ENCODE measurements around the gene PEX26. TPM values are rescaled to one million over a fixed set of nuclear protein-coding genes. Genes with fewer than 3 reads are reported as not detected.
A peak's percentile ranks its signal among the peaks of the same experiment; 100 is the strongest.
"Not testable (repeated sequence)": the region's sequence is repeated elsewhere in the genome, so short reads cannot be mapped to it uniquely, and the experiment has no call there.

Gene PEX26
- total RNA-seq, 1 donor from 2014 or later: 22.8 TPM

GRCh38 chr22:18093661-18094060, 15.9 kb downstream of the PEX26 start:
- no peak for DNase-seq (ENCODE audit: low read depth)

GRCh38 chr22:18095101-18095805, 17.5 kb downstream of the PEX26 start:
- DNase-seq (ENCODE audit: low read depth): peak; percentile 22

DNA sequence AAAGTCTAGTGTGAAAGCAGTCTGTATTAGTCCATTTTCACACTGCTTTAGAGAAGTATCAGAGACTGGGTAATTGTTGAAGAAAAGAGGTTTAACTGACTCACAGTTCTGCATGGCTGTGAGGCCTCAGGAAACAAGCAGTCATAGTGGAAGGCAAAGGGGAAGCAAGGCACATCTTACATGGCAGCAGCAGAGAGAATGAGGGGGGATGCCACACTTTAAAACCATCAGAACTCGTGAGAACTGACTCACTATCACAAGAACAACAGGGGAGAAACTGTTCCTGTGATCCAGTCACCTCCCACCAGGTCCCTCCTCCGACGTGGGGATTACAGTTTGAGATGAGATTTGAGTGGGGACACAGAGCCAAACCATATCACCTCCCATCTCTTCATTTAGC, 19.0 kb downstream of the PEX26 start:
- no peak for DNase-seq (ENCODE audit: low read depth)

DNA sequence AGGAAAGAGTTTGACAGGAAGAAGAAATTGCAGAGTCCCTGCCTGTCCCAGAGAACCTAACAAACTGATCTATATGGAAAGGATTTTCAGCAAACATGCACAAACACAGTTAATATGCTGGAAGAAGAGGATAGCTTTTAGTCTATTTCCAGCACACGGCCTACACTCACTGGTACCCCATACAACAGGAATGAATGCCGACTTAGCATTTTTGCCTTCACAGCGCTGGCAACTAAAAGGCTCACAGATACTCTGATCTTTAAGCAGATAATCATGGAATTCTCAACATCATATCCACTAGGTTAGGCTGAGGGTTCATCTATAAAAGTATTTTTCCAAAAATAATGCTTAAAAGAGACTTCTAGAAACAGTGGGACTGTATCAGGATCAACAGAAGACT, 23.0 kb downstream of the PEX26 start:
- DNase-seq (ENCODE audit: low read depth): no peak

DNA sequence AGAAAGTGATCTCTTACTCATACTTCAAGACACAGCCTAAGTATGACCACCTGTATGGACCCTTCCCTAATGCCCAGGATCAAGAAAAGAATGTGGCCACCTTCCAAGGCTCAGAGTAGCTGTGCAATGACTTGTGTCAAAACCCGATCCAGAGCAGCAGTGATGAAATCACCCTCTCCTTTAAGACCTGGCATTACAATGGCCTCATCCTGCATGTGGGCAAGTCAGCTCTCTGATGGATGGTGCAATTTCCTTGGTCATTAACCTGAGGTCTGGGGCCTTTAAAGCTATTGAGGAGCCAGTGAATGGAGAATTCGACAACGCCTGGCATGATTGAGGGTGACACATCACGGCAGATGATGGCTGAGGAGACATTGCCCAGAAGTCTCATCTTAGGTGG, 23.7 kb downstream of the PEX26 start:
- DNase-seq (ENCODE audit: low read depth): no peak

DNA sequence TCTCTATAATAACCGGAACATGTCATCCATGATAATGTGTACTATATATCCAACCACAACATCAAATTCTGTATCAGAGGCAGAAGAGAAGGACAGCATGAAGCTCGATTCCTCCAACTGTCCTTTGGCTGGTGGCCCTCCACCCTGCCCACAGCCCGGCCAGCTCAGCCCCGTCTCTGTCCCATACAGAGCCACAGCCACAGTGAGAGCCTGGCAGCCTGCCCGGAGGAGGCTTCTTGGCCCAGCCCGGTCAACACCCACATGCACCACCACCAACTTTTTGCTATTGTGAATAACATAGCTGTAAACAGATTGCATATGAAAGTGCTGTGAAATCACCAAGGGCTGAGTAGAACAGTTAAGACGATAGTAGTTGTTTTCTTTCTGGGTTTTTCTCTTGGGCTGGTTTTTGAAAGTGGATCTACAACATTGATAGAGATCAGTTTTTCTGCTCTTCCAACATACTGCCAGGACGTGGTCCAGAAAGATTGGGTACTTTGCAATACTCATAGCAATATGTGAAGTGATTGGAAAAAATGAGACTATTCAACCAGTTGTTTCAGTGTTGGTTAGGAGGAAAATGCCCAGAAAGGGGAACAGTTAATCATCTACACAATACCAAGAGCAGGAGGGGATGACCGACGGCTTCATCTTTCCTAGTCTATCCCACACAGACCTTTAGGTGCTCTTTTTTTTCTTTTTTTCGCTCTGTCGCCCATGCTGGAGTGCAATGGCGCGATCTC, 25.9 kb downstream of the PEX26 start:
- peak; percentile 70 for DNase-seq (ENCODE audit: low read depth)

DNA sequence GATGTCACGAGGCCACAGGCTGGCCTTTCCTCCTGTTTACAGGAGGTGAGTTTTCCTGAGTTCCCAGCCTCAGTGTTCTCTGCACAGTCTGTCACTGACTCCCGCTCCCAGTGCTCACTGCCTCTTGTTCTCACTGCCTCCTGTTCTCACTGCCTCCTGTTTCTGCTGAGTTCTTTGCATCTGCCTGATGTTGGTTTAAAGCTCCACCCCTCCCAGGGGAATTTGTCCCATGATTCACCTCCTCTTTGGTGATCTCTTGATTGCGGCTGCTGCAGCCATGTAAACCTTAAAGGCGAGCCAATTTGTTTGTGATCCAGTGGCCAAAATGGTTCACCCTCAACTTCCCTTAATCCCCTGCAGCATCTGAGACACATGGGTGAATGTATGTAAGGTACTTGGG, 26.8 kb downstream of the PEX26 start:
- DNase-seq (ENCODE audit: low read depth): peak; percentile 73

- DNase-seq (ENCODE audit: low read depth): not testable (repeated sequence)
Observed at GRCh38 chr22:18105981-18106380, 28.2 kb downstream of the PEX26 start.

DNA sequence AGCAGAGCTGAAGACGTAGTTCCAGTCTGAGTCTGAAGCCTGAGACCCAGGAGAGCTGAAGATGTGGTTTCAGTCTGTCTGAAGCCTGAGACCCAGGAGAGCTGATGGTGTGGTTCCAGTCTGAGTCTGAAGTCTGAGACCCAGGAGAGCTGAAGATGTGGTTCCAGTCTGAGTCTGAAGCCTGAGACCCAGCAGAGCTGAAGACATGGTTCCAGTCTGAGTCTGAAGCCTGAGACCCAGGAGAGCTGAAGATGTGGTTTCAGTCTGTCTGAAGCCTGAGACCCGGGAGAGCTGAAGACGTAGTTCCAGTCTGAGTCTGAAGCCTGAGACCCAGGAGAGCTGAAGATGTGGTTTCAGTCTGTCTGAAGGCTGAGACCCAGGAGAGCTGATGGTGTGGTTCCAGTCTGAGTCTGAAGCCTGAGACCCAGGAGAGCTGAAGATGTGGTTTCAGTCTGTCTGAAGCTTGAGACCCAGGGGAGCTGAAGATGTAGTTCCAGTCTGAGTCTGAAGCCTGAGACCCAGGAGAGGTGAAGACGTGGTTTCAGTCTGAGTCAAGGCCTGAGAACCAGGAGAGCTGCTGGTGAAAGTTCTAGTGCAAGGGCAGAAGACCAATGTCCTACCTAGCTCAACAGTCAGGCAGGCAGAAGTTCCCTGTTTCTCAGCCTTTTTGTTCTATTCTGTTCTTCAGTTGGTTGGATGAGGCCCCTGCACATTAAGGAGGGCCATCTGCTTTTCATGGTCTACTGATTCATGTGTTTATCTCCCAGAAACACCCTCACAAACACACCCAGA, 29.0 kb downstream of the PEX26 start:
- DNase-seq (ENCODE audit: low read depth): not testable (repeated sequence)

- no peak for DNase-seq (ENCODE audit: low read depth)
Observed at GRCh38 chr22:18108187-18108586, 30.4 kb downstream of the PEX26 start.

DNA sequence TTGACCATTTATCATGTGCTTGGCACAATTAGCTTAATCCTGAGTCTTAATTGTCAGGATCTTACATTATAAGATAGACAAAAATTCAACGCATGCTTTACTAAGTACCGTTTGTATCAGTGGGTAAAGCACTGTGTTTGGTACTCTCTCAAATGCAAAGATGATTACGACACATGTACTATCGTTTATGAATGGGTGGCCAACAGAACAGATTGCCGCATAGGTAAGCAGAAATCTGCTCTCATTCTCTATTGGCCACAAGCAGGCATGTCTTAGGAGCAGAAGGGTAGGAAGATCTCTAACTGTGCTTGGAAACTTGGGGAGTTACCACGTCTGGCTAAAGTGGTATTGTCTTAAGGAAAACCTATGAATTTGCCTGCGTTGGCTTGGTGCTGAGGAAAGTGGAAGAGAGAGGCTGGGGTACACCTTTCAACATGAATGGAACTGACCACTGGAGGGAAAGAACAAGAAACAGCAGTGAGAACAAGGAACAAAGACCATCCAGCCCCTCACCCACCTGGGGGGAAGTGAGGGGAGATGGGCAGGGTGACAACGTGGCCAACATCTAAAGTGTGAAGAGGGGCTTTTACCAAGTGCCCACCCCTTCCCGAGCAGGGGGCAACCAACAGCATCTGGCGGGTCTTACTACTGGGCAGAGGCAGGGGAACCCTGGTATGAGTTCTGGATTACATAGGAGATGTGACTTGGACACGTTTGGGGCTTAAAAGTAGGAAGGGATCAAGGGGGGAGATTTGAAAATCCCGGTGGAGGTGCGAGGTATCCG, 31.8 kb downstream of the PEX26 start:
- DNase-seq (ENCODE audit: low read depth): no peak

DNA sequence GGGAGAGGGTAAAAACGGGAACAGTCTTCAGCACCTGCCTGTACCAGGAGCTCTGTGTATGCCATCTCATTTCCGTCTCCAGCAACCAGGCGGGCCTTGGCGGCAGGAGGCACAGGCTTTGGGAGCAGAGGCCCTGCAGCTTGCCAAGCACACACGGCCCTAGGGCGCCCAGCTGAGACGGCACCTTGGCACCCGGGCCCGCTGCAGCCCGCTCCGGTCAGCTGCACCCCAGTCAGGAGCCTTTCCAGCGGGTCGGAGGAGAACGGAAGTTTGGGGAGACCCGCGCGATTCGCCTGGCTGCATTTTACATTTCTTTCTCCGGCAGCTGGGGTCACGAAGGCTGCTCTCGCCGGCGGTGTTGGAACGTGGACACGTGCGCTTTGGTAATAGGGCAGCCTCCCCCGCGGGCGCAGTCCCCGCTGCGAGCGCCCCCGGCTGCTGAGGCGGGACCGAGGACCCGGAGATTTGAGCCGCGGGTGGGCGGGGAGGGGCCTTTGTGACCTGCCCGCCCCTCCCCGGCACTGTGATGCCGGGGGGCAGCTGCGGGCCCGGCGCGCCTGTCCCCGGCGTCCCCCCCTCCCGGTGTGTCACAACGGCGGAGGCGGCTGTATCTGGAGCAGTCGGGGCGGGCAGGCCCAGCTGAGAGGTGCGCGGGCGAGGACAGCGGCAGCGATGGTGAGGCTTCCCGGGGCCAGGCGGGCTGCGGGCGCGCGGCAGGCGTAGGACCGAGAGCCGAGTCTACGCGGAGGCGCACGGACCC, 32.6 kb downstream of the PEX26 start, which contains the start of gene TUBA8:
Gene TUBA8 (plus strand): TSS at position 616 of the 760 bp plus-strand sequence. CDS start 57 bp downstream, at position 673.
- peak; percentile 52 for DNase-seq (ENCODE audit: low read depth)

- DNase-seq (ENCODE audit: low read depth): no peak
Observed at GRCh38 chr22:18110954-18111758, 33.4 kb downstream of the PEX26 start.

GRCh38 chr22:18111759-18112330, 34.1 kb downstream of the PEX26 start:
- no peak for DNase-seq (ENCODE audit: low read depth)

- DNase-seq (ENCODE audit: low read depth): no peak
Observed at GRCh38 chr22:18112440-18112839, 34.6 kb downstream of the PEX26 start.

DNA sequence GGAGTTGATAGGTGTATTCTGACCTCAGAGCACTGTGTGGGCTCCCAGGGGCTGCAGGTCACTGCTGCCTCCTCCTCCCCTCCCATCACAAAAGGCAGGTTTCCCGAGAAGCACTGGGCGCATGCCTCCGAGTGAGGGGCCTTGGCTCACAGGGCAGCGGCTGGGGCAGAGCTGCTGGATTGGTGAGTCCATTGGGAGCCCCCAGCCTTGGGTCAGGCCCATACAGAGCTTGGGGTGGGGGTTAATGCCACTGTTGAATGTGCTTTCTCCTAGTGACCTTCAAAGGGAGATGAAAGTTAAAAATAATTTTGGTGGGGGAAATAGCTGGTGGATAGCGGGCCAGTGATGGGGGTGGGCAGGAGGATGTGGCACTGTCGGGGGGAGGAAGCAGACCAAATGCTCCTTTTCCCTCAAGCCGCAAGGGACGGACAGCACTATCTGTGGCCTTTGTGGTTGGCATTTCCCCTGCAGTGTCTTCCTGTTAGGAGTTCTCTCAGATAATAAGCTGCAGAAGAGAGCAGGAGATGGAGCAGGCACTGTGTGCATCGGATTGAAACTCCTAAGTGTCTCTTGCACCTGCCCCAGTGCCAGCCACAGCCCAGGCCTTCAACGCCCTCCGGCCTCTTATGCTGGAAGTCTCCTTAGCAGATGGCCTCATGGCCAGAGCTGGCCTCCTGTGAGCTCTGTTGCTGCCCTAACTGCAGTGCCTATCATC, 36.0 kb downstream of the PEX26 start:
- DNase-seq (ENCODE audit: low read depth): peak; percentile 75

DNA sequence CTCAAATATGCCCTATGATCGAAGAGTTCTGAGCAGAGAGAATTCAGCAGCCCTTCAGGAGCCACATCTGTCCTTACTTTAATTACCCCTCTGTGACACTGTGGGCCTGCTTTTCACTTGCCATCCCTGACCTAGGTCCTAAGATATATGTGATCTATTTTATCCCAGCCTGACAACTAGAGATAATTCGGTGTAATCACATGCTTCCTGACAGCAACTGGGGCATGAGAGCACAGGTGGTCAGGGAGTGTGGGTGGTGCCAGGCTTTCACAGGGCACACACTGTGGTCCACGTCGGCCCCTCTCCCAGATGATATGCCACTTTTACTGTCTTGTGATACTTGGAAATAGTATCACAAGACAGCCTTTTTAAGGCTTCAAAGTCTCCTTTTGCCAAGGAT, 36.7 kb downstream of the PEX26 start:
- DNase-seq (ENCODE audit: low read depth): peak; percentile 82

- DNase-seq (ENCODE audit: low read depth): no peak
Observed at GRCh38 chr22:18114976-18115652, 37.3 kb downstream of the PEX26 start.
